SK-N-MC (cell line): ENCODE data around the gene TMEM204.
"Not testable (repeated sequence)": the region's sequence is repeated elsewhere in the genome, so short reads cannot be mapped to it uniquely, and the experiment has no call there.

Experiments
- DNase-seq: peaks from one replicate; pipeline ENCODE4 v3.0.0-alpha.2; 2011; ENCODE audit warnings: low read depth, low spot score
- H3K27ac ChIP-seq: fragments of 200-600 bp; sonication (generic); 2 replicates; pipeline ENCODE4 v1.5.1; 2016; ENCODE audit warnings: mixed run types
- H3K36me3 ChIP-seq: fragments of 200-600 bp; sonication (generic); 2 replicates; pipeline ENCODE4 v1.6.1; 2017; ENCODE audit warnings: antibody characterized with exemption, low read length, mixed read lengths; ENCODE audit not compliant: insufficient read depth
- H3K4me3 ChIP-seq: fragments of 200-600 bp; sonication (generic); 2 replicates; pipeline ENCODE4 v1.5.1; 2016
- H3K9ac ChIP-seq: fragments of 200-600 bp; sonication (generic); 2 replicates; pipeline ENCODE4 v1.8.0; 2017; ENCODE audit warnings: mixed run types, mixed read lengths; ENCODE audit not compliant: insufficient read length
- H3K9me3 ChIP-seq: fragments of 200-600 bp; sonication (generic); 2 replicates; pipeline ENCODE4 v1.6.1; 2017; ENCODE audit warnings: low read depth, mild to moderate bottlenecking, antibody characterized with exemption, low read length, moderate library complexity, mixed read lengths
- EZH2 ChIP-seq: fragments of 200-600 bp; sonication (generic); IDR thresholded peaks from one replicate; pipeline ENCODE4 v1.6.1; 2017; ENCODE audit warnings: antibody characterized with exemption
- FOXP2 ChIP-seq: optimal IDR thresholded peaks from 2 replicates; pipeline ENCODE3; 2011; ENCODE audit warnings: mild to moderate bottlenecking, moderate library complexity; ENCODE audit not compliant: insufficient read depth; ENCODE audit errors: extremely low read length, control extremely low read depth
- POLR2AphosphoS5 ChIP-seq: IDR thresholded peaks from 2 replicates; pipeline ENCODE4 v1.6.1; 2012; ENCODE audit warnings: mild to moderate bottlenecking, low read depth, low read length, borderline replicate concordance

The TMEM204 gene

GRCh38 chr16:1592446-1592845, 59.0 kb downstream of the TMEM204 start:
- no peak overlapping the region for H3K9ac ChIP-seq
- H3K36me3 ChIP-seq, result no peaks in the 10 kb centered on the region
- H3K27ac ChIP-seq, result no peak overlapping the region
- DNase-seq, result no peak
- TF ChIP-seq FOXP2, result no peak
- TF ChIP-seq POLR2AphosphoS5, result no peak
- no peak for TF ChIP-seq EZH2
- no peaks in the 10 kb centered on the region for H3K9me3 ChIP-seq
- H3K4me3 ChIP-seq, result no peak overlapping the region

- H3K9me3 ChIP-seq, H3K36me3 ChIP-seq, H3K9ac ChIP-seq, DNase-seq, H3K4me3 ChIP-seq, H3K27ac ChIP-seq: not testable (repeated sequence)
These were observed 62.0 kb downstream of the TMEM204 start for GRCh38 chr16:1595511-1595910.

GRCh38 chr16:1596516-1596915, 63.0 kb downstream of the TMEM204 start:
- TF ChIP-seq FOXP2, result no peak
- no peak for TF ChIP-seq EZH2
- no peak for TF ChIP-seq POLR2AphosphoS5
- Histone ChIP-seq H3K27ac (no peak overlapping the region), H3K9ac (no peak overlapping the region), H3K36me3 (no peaks in the 10 kb centered on the region), H3K4me3 (no peak overlapping the region), H3K9me3 (no peaks in the 10 kb centered on the region)
- DNase-seq, result no peak

- TF ChIP-seq FOXP2 (no peak), POLR2AphosphoS5 (no peak), EZH2 (no peak)
- H3K27ac ChIP-seq, result no peak overlapping the region
- no peaks in the 10 kb centered on the region for H3K9me3 ChIP-seq
- H3K36me3 ChIP-seq, result no peaks in the 10 kb centered on the region
- no peak overlapping the region for H3K9ac ChIP-seq
- DNase-seq, result no peak
- H3K4me3 ChIP-seq, result no peak overlapping the region
These were observed 63.7 kb downstream of the TMEM204 start for GRCh38 chr16:1597154-1597553.

GRCh38 chr16:1601031-1601430, 67.6 kb downstream of the TMEM204 start:
- no peaks in the 10 kb centered on the region; the same call in 1 of the 2 replicates for H3K36me3 ChIP-seq
- H3K27ac ChIP-seq, result no peak overlapping the region
- H3K9ac ChIP-seq, result no peak overlapping the region
- no peak for DNase-seq
- no peak for TF ChIP-seq FOXP2
- TF ChIP-seq POLR2AphosphoS5, result no peak
- no peak for TF ChIP-seq EZH2
- no peaks in the 10 kb centered on the region for H3K9me3 ChIP-seq
- H3K4me3 ChIP-seq, result no peak overlapping the region

- Histone ChIP-seq H3K27ac (no peak overlapping the region), H3K4me3 (no peak overlapping the region), H3K9ac (no peak overlapping the region), H3K36me3 (no peaks in the 10 kb centered on the region; the same call in 1 of the 2 replicates), H3K9me3 (no peaks in the 10 kb centered on the region)
- DNase-seq, result no peak
- no peak for TF ChIP-seq POLR2AphosphoS5
- TF ChIP-seq EZH2, result no peak
- TF ChIP-seq FOXP2, result no peak
These were observed 68.0 kb downstream of the TMEM204 start for GRCh38 chr16:1601489-1601888.

GRCh38 chr16:1602285-1602684, 68.8 kb downstream of the TMEM204 start:
- Histone ChIP-seq H3K36me3 (peaks cover 5% of the 10 kb centered on the region; the same call in 1 of the 2 replicates), H3K9me3 (no peaks in the 10 kb centered on the region), H3K9ac (no peak overlapping the region), H3K4me3 (no peak overlapping the region), H3K27ac (no peak overlapping the region)
- TF ChIP-seq POLR2AphosphoS5 (no peak), EZH2 (no peak), FOXP2 (no peak)
- no peak for DNase-seq
